Activated CD4-positive, alpha-beta memory T cell treated with anti-CD3 and anti-CD28 coated beads, Interleukin-2, amount 10 ng/mL, durations not matched to agents 7 days and 5 days (primary cell): Measurements from ENCODE around the gene VSIG2. TPM values are rescaled to one million over a fixed set of nuclear protein-coding genes. Genes with fewer than 3 reads are reported as not detected.

Experiments
- CTCF ChIA-PET: fragments of 350-600 bp; sonication (Branson Sonifier 250); formaldehyde crosslinking; loops from one replicate; lab custom pipeline; 2021; ENCODE audit warnings: antibody characterized with exemption, inconsistent platforms; lab: Charles Lee
- POLR2A ChIA-PET: fragments of 350-600 bp; sonication (Branson Sonifier 250); formaldehyde crosslinking; loops from one replicate; lab custom pipeline; 2021; ENCODE audit warnings: antibody characterized with exemption; lab: Charles Lee
- DNase-seq: peaks from one replicate; pipeline ENCODE4 v3.0.0-alpha.2; 2020
- H3K27ac Mint-ChIP-seq: one replicate; pipeline ENCODE4 v1.8.0; 2021; ENCODE audit warnings: mild to moderate bottlenecking, mixed read lengths
- H3K27me3 Mint-ChIP-seq: one replicate; pipeline ENCODE4 v1.8.0; 2021; ENCODE audit warnings: mixed read lengths
- H3K36me3 Mint-ChIP-seq: one replicate; pipeline ENCODE4 v1.8.0; 2021; ENCODE audit warnings: low read depth, mixed read lengths
- H3K4me1 Mint-ChIP-seq: one replicate; pipeline ENCODE4 v1.8.0; 2021; ENCODE audit warnings: mixed read lengths
- H3K4me3 Mint-ChIP-seq: one replicate; pipeline ENCODE4 v1.8.0; 2021; ENCODE audit warnings: mild to moderate bottlenecking, mixed read lengths
- H3K9me3 Mint-ChIP-seq: one replicate; pipeline ENCODE4 v1.8.0; 2021; ENCODE audit warnings: mixed read lengths
- total RNA-seq, 2 experiments: library from RNA; stranded (reverse); gene quantifications; one replicate each; pipeline ENCODE4 v1.2.3, GENCODE V29; 2021

The VSIG2 gene
- total RNA-seq, 2 experiments from 2014 or later: 0.38 to 0.55 TPM

DNA sequence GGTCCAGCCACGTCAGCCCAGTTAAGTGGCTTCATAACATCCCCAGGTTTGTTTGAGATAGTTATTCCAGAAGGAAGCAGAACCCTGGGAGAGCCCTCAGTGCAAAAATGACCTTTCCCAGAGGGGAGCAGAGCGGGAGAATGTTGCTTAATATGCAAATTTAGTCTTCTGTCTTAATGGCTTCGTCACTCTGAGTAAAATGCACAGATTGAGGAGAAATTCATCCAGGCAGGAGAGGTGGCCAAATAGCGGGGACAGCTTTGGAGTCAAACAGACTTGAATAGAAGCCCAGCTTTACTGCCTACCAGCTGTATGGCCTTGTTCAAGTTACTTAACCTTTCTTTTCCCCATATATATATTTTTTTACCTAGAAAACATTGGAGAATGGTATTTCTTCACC lies 24.6 kb downstream of the VSIG2 start:
- no peak overlapping the region for H3K4me3 Mint-ChIP-seq
- H3K36me3 Mint-ChIP-seq: no peaks in the 10 kb centered on the region
- no peaks in the 10 kb centered on the region for H3K4me1 Mint-ChIP-seq
- CTCF ChIA-PET: no interaction called here
- H3K9me3 Mint-ChIP-seq: no peaks in the 10 kb centered on the region
- DNase-seq: no peak
- no peak overlapping the region for H3K27ac Mint-ChIP-seq
- H3K27me3 Mint-ChIP-seq: peaks cover 33% of the 10 kb centered on the region
- POLR2A ChIA-PET: no interaction called here

DNA sequence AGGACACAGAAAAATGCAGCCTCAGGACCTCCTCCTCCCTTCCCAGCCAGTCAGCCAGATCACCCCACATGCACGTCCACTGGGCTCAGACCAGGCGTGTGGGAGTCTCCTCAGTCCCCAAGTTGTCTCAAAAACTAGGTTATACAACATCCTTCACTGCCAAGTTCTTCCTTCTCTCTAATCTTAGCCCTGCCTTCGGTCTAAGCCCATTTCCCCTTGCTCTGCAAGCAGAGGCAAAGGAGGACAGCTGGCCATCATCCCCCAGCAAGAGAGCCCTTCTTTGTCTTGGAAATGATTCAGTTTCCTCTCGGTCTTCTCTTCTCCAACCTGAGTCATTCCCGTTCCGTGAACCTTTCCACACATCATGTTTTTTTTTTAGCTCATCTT lies 26.3 kb downstream of the VSIG2 start:
- Mint-ChIP-seq H3K4me3 (no peak overlapping the region), H3K27me3 (peaks cover 49% of the 10 kb centered on the region), H3K27ac (no peak overlapping the region), H3K4me1 (no peaks in the 10 kb centered on the region), H3K36me3 (no peaks in the 10 kb centered on the region), H3K9me3 (no peaks in the 10 kb centered on the region)
- POLR2A ChIA-PET: no interaction called here
- DNase-seq: no peak
- CTCF ChIA-PET: interaction anchor here (0.7 kb wide), 1 partner anchor 20 kb away, joined by 3 read pairs; no protein-coding TSS in a partner anchor

DNA sequence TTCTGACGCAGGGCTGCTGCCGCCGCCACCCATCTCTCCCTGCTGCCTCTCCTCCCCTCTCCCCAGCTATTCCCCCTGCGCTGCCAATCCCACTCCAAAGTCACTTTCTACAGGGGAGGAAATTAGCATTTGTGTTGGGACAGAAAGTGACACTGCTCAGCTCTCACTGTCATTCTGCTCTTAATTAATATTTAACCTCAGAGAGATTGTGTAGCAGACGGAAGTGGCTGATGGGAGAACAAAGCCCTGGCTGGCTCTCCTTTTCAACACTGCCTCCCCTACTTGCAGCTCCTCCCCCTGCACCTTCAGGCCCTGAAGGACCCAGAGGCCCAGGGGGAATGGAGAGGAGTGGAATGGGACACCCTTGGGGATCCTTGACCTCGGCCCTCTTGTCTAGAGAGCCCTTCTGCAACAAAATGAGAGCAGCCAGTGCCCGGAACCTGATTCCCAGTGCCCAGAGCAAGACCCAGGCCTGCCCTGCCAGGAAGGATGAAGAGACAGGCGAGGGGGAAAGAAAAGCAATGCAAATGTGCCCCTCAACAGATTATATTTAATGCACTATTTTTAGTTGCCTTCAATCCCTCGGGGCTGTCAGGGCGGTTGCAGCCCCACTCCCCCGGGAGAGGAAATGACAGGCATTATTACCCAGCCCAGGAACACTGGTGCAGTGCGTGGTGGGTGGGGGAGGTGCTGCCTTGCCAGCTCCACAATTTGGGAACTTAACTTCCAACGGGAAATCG lies 26.9 kb downstream of the VSIG2 start:
- no peak for DNase-seq
- Mint-ChIP-seq H3K4me1 (no peaks in the 10 kb centered on the region), H3K27me3 (peaks cover 53% of the 10 kb centered on the region), H3K36me3 (no peaks in the 10 kb centered on the region), H3K4me3 (no peak overlapping the region), H3K9me3 (no peaks in the 10 kb centered on the region), H3K27ac (no peak overlapping the region)
- CTCF ChIA-PET: interaction anchor here (0.7 kb wide), 1 partner anchor 21 kb away, joined by 3 read pairs; no protein-coding TSS in a partner anchor
- POLR2A ChIA-PET: no interaction called here

DNA sequence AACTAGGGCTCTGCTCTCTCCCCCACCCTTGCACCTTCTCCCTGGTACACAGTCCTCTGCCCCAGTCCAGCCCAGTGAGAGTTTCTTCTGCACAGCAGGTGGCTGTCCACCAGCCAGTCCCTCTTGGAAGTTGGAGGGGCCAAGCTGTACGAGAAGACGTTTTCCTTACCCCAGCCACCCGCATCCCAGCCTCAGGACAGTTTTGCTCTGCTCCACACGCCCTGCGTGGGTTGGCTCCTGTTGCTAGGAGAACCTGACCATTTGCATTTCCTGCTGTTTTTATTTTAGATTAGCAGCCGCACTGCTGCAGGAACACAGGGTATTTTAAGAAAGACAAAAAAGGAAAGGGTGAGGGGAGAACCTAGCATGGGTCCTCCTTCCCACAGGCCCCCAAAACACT lies 29.9 kb downstream of the VSIG2 start:
- no peaks in the 10 kb centered on the region for H3K36me3 Mint-ChIP-seq
- ChIA-PET POLR2A (no interaction called here), CTCF (no interaction called here)
- H3K27me3 Mint-ChIP-seq: peaks cover 78% of the 10 kb centered on the region
- H3K4me3 Mint-ChIP-seq: no peak overlapping the region
- H3K9me3 Mint-ChIP-seq: no peaks in the 10 kb centered on the region
- H3K4me1 Mint-ChIP-seq: peaks cover 11% of the 10 kb centered on the region
- no peak overlapping the region for H3K27ac Mint-ChIP-seq
- DNase-seq: no peak

DNA sequence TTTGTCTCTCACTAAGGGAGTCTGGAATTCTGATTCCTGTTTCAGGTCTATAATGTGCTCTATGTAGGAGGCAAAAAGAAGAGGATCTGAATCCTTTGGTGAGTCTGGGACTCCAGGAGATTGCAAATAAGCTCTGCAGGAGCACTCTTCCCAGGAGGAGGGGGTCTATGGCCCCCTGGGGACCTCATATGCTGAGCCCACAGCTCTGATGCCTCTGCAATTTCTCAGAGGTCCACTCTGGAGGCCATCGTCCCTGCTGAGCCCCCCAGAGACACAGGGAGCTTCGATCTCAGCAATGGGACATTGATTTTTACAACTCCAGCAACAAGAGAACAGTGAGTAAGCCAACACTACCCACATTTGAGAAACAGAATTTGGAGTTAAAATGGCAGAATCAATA lies 32.5 kb downstream of the VSIG2 start:
- no peaks in the 10 kb centered on the region for H3K36me3 Mint-ChIP-seq

DNA sequence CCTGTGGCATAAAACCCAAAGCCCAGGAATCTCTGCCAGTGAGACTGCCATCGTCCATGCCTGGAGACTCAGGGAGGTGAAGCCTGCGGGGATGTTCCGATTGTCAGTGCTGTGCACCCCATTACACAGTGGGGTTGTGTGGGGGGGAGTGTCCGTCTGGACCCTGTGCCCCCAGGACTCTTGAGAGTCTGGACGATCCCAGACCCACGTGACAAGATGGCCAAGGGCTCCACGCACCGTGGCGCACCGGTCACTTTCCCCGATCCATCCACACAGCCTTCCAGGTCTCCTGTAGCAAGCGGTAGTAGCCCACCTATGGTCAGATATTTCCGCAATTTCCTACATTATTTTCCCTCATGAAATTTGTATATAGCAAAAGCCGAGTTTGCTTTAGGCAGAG lies 33.3 kb downstream of the VSIG2 start:
- peaks cover 11% of the 10 kb centered on the region for H3K4me1 Mint-ChIP-seq
- ChIA-PET CTCF (no interaction called here), POLR2A (no interaction called here)
- H3K36me3 Mint-ChIP-seq: no peaks in the 10 kb centered on the region
- H3K9me3 Mint-ChIP-seq: no peaks in the 10 kb centered on the region
- peaks cover 69% of the 10 kb centered on the region for H3K27me3 Mint-ChIP-seq
- no peak for DNase-seq
- H3K4me3 Mint-ChIP-seq: no peak overlapping the region
- no peak overlapping the region for H3K27ac Mint-ChIP-seq

More for the DNA sequence above, 32.5 kb downstream of the VSIG2 start:
- Mint-ChIP-seq H3K27ac (no peak overlapping the region), H3K4me1 (peaks cover 11% of the 10 kb centered on the region), H3K9me3 (no peaks in the 10 kb centered on the region), H3K27me3 (peaks cover 76% of the 10 kb centered on the region), H3K4me3 (no peak overlapping the region)
- CTCF ChIA-PET: interaction anchor here (0.9 kb wide), 1 partner anchor 43 kb away, joined by 4 read pairs; no protein-coding TSS in a partner anchor
- DNase-seq: no peak
- POLR2A ChIA-PET: no interaction called here

DNA sequence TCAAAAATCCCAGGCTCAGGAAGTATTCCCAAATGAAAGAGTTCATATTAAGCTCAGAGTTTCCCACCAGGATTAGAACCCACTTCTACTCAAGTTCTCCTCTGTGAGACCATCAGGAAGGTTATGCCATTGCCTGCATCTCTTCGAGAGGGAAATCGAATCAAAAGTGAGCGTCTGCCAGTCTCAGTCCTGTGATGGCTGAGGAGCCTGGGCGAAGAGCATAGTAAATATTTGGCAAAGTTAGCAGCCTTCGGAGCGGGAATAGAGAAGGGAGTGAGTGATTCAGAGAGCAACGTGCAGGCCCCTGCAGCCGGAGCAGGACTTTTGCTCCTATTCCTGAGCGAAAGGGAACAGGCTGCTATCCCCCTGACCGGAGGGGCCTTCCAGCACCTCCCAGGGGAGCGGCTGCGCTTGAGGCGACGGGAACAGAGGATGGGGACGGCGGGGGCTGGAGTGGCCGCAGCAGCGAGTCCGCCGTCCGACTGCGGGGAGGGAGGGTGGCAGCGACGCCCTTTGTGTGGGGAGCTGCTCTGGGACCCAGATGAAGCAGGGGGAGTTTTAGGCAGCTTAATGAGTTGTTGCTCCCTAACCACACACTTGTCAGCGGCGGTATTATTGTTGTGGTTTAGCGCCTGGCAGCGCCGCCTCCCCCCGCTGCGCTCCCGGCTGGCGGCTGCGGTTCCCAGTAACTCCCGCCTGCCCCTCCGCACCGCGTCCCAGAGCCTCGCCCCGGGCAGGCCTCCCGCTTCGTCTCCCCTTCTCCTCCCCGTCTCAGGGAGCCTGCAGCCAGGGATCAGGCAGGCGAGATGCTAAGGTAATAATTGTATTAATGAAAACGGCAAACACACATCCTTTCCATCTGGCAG lies 34.0 kb downstream of the VSIG2 start:
- Mint-ChIP-seq H3K27ac (no peak overlapping the region), H3K36me3 (no peaks in the 10 kb centered on the region)

DNA sequence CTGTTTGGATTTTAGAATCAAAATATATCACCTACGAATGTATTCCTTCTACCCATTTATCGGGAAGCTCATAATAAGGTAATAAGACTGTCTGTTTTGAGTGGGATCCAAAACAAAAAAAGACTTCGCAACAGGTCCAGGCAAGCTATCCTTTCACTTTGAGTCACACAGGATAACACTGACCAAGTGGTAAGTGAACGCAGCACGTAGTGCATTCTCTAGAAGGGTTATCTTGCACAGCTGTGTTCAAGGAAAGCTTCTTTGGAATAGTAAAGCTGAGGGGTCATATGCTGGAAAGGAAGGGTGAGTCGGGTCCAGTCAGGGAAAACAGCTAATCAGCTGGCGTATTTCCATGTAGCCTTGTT lies 34.7 kb downstream of the VSIG2 start:
- CTCF ChIA-PET: interaction anchor here (0.6 to 1.9 kb wide), 3 partner anchors 48 to 148 kb away, joined by 3 to 5 read pairs (median 3); no protein-coding TSS in a partner anchor
- H3K36me3 Mint-ChIP-seq: no peaks in the 10 kb centered on the region
- POLR2A ChIA-PET: interaction anchor here (0.5 kb wide), 1 partner anchor 38 kb away, joined by 4 read pairs; no protein-coding TSS in a partner anchor
- no peaks in the 10 kb centered on the region for H3K9me3 Mint-ChIP-seq
- peaks cover 11% of the 10 kb centered on the region for H3K4me1 Mint-ChIP-seq
- peaks cover 56% of the 10 kb centered on the region for H3K27me3 Mint-ChIP-seq
- no peak for DNase-seq
- H3K27ac Mint-ChIP-seq: no peak overlapping the region
- no peak overlapping the region for H3K4me3 Mint-ChIP-seq

More for the DNA sequence above, 34.0 kb downstream of the VSIG2 start:
- ChIA-PET POLR2A (no interaction called here), CTCF (interaction anchor here (0.6 to 1.9 kb wide), 3 partner anchors 49 to 148 kb away, joined by 3 to 5 read pairs (median 3); no protein-coding TSS in a partner anchor)
- H3K27me3 Mint-ChIP-seq: peaks cover 63% of the 10 kb centered on the region
- peaks cover 11% of the 10 kb centered on the region for H3K4me1 Mint-ChIP-seq
- H3K4me3 Mint-ChIP-seq: no peak overlapping the region
- no peaks in the 10 kb centered on the region for H3K9me3 Mint-ChIP-seq
- DNase-seq: no peak

DNA sequence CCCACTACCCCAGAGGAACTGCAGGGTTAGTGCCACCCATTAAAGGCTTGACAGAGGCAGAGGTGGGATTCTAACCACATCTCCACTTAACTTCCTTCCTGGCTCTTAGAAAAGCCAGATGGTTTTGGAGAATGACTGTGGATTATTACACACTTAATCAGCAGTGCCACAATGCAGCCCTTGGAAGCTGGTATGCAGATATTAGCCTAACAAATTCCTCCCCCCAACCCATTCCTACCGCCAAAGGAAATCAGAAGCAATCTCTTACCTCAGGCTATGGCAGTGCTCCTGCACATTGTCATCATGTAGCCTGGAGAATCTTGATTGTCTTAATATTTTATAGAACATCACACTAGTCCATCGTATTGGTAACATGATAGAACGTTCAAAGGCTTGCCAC lies 35.5 kb downstream of the VSIG2 start:
- Mint-ChIP-seq H3K4me1 (peaks cover 11% of the 10 kb centered on the region), H3K27me3 (peaks cover 48% of the 10 kb centered on the region), H3K9me3 (no peaks in the 10 kb centered on the region), H3K4me3 (no peak overlapping the region), H3K27ac (no peak overlapping the region), H3K36me3 (no peaks in the 10 kb centered on the region)
- POLR2A ChIA-PET: no interaction called here
- CTCF ChIA-PET: interaction anchor here (1.4 to 1.9 kb wide), 2 partner anchors 48 to 149 kb away, joined by 3 to 5 read pairs; no protein-coding TSS in a partner anchor
- no peak for DNase-seq

DNA sequence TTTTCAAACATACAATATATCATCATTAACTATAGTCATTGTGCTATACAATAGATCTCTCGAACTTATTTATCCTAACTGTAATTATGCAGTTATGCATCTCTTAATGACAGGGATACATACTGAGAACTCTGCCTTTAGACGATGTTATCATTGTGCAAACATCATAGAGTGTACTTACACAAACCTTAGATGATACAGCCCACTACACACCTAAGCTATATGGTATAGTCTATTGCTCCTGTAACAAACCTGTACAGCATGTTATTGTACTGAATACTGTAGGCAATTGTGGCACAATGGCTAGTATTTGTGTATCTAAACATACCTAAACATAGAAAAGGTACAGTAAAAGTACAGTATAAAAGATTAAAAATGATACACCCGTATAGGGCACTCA lies 39.7 kb downstream of the VSIG2 start:
- no peak for DNase-seq
- ChIA-PET POLR2A (no interaction called here), CTCF (no interaction called here)
- H3K27me3 Mint-ChIP-seq: peaks cover 13% of the 10 kb centered on the region
- H3K4me3 Mint-ChIP-seq: no peak overlapping the region
- H3K4me1 Mint-ChIP-seq: peaks cover 1% of the 10 kb centered on the region
- no peak overlapping the region for H3K27ac Mint-ChIP-seq
- no peaks in the 10 kb centered on the region for H3K9me3 Mint-ChIP-seq
- H3K36me3 Mint-ChIP-seq: no peaks in the 10 kb centered on the region

DNA sequence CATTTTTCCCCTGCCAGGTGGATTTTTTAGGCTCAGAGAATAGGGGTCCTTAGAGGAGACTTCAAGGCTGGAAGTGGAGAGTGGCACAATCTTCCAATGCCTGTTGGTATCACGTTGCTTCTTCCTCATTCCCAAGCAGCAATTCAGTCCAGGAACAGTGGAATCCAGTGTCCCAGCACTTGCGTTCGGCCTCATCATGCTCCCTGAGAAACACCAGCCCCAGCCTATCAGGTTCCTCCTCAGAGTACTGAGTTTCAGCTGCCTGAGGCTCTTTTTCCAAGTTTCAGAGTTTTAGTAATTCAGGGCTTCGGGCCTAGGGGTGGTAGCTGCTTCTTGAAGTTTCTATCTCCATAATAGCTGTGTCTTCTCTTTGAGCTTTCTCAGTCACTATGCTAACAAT lies 44.2 kb downstream of the VSIG2 start:
- H3K9me3 Mint-ChIP-seq: no peaks in the 10 kb centered on the region
- no peaks in the 10 kb centered on the region for H3K4me1 Mint-ChIP-seq
- H3K27ac Mint-ChIP-seq: no peak overlapping the region
- no peak for DNase-seq
- H3K36me3 Mint-ChIP-seq: no peaks in the 10 kb centered on the region
- ChIA-PET CTCF (no interaction called here), POLR2A (no interaction called here)
- peaks cover 3% of the 10 kb centered on the region for H3K27me3 Mint-ChIP-seq
- H3K4me3 Mint-ChIP-seq: no peak overlapping the region

DNA sequence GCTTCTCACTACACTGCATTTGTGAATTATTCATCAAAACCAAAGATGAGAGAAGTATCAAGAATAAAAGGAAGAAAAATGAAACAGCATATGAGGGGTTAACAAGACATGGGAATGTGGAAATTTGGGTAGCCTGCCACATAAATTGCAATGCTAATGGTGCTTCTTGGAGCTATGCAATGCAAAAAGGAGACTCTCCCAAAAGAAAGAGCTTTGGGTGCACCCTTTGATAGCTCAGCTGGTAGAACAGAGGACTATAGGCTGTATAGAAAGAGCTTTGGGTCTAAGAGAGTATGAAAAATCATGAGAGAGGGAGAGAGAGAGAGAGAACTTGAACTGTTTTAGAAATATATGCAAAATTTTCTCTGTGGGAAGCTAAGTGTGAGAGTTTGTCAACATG lies 52.0 kb downstream of the VSIG2 start:
- CTCF ChIA-PET: no interaction called here
- H3K4me1 Mint-ChIP-seq: no peaks in the 10 kb centered on the region
- H3K36me3 Mint-ChIP-seq: no peaks in the 10 kb centered on the region
- no peak for DNase-seq
- no peaks in the 10 kb centered on the region for H3K9me3 Mint-ChIP-seq
- H3K27ac Mint-ChIP-seq: no peak overlapping the region
- H3K27me3 Mint-ChIP-seq: peaks cover 16% of the 10 kb centered on the region
- H3K4me3 Mint-ChIP-seq: no peak overlapping the region
- POLR2A ChIA-PET: no interaction called here

DNA sequence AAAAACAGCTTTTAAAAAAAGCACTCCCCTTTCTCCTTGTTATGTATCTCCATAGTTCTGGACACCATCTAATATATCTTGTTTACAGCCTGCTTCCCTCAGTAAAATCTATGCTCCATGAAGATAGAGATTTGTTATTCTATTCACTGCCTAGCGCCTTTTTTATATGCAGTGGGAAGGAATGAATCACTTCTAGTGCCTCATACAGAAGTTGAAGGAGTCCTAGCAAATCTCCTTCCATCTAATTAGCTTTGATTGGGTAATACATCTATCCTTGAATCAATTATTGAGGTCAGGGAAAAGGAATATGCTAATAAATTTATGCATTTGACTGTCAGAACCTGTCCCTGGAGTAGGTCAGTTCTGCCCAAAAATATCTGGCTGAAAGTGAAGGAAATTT lies 52.5 kb downstream of the VSIG2 start:
- H3K27me3 Mint-ChIP-seq: peaks cover 16% of the 10 kb centered on the region
- no peaks in the 10 kb centered on the region for H3K9me3 Mint-ChIP-seq
- no peak overlapping the region for H3K27ac Mint-ChIP-seq
- H3K4me3 Mint-ChIP-seq: no peak overlapping the region
- H3K4me1 Mint-ChIP-seq: no peaks in the 10 kb centered on the region
- POLR2A ChIA-PET: no interaction called here
- H3K36me3 Mint-ChIP-seq: no peaks in the 10 kb centered on the region
- no peak for DNase-seq
- CTCF ChIA-PET: no interaction called here
